Lung (tissue), 12 donors: ENCODE data around the gene PAGR1. TPM values are rescaled to one million over a fixed set of nuclear protein-coding genes. Genes with fewer than 3 reads are reported as not detected.

ENCODE experiments used
- ATAC-seq: fragments of 200-7000 bp; cut with Tn5 transposase; one replicate; pipeline ENCODE4 v1.9.1; 2020; ENCODE audit warnings: moderate number of reproducible peaks; ENCODE audit not compliant: insufficient read depth, low FRiP score
- DNase-seq, 3 donors: peaks; one replicate each; pipeline ENCODE4 v3.0.0-alpha.2; 2013 to 2017
- H3K27ac ChIP-seq, 2 donors: one replicate each; pipeline ENCODE4 v1.5.1; 2013; ENCODE audit warnings: mild to moderate bottlenecking in 2 of 2, moderate library complexity in 2 of 2, control low read depth in 1 of 2, inconsistent platforms in 1 of 2, low read depth in 1 of 2, low read length in 1 of 2
- H3K27me3 ChIP-seq, 3 donors: one replicate each; pipeline ENCODE4 v1.5.1; 2013; ENCODE audit warnings: low read length in 2 of 3; ENCODE audit not compliant: control insufficient read depth in 3 of 3, insufficient read depth in 3 of 3
- H3K36me3 ChIP-seq, 4 donors: one replicate each; pipeline ENCODE4 v1.5.1; 2013; ENCODE audit warnings: low read length in 4 of 4, mild to moderate bottlenecking in 1 of 4, moderate library complexity in 1 of 4; ENCODE audit not compliant: control insufficient read depth in 4 of 4, insufficient read depth in 4 of 4
- H3K4me1 ChIP-seq, 5 donors: one replicate each; pipeline ENCODE4 v1.5.1; 2013; ENCODE audit warnings: low read length in 5 of 5, mild to moderate bottlenecking in 2 of 5, moderate library complexity in 1 of 5; ENCODE audit not compliant: control insufficient read depth in 5 of 5, insufficient read depth in 5 of 5
- H3K4me3 ChIP-seq: one replicate; pipeline ENCODE4 v1.5.1; 2013; ENCODE audit warnings: mild to moderate bottlenecking, control low read depth, moderate library complexity
- H3K9ac ChIP-seq, 2 donors: one replicate each; pipeline ENCODE4 v1.5.1; 2013; ENCODE audit warnings: low read length in 2 of 2, control low read depth in 1 of 2; ENCODE audit not compliant: insufficient read depth in 1 of 2
- H3K9me3 ChIP-seq, 4 donors: one replicate each; pipeline ENCODE4 v1.5.1; 2013; ENCODE audit warnings: low read length in 3 of 4, mild to moderate bottlenecking in 1 of 4, moderate library complexity in 1 of 4; ENCODE audit not compliant: control insufficient read depth in 4 of 4, insufficient read depth in 3 of 4
- CTCF ChIP-seq: IDR thresholded peaks from 2 replicates; pipeline ENCODE4 v1.5.1; 2012; ENCODE audit warnings: mild to moderate bottlenecking; ENCODE audit errors: control extremely low read depth, extremely low read depth
- whole genome bisulfite sequencing, 2 donors: extraction: QIAGEN DNeasy Blood & Tissue Kit; methylation state at CpG; one replicate each; pipeline ENCODE4 v1.1.7; 2013; 5-methylcytosine and 5-hydroxymethylcytosine counted together
- polyA plus RNA-seq, 2 donors: library from polyadenylated mRNA; stranded (reverse); fragments of 200-250 nt; gene quantifications; one replicate each; pipeline ENCODE4 v1.2.1, GENCODE V29; 2013
- total RNA-seq, 2 donors: library from RNA; depleted of rRNA in 1 of 2; stranded (reverse); fragments of >200 nt in 1 of 2; gene quantifications; one replicate each; pipeline ENCODE4 v1.2.1, GENCODE V29; 2014 to 2021
- donor health status: control.
- donor health status: control.
- donor health status: Bipolar disorder and iron deficiency.
- donor health status: healthy.
- donor health status: DM: yes; HTN: yes; CAD: no.

Gene PAGR1
- total and polyA plus RNA-seq, 4 donors: 18.4 to 43.2 (median 26.5) TPM

DNA sequence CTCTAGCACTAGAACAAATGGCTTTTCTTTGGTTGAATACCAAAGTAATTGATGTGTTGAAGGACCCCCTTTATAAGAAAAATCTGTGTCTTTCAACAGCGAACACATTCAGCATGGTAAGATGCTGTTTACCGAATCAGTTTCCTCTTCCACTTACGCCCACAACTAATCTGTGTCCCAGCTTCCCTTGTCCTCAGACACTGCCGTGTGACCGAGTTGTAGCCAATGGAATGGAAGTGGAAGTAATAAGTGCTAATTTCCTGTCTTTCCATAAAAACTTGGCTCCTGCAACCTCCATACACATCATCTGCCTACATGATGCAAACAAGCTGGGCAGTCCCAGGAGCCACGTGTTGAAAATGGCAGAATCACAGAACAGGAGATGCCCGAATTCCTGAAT is 36.7 kb downstream of the PAGR1 start:
- H3K27ac ChIP-seq: peak overlapping the region in 1 of 2 donors; percentile 34
- TF ChIP-seq CTCF: no peak
- DNase-seq: peak; percentile 59 to 82 (median 76)
- H3K9me3 ChIP-seq: no peaks in the 10 kb centered on the region
- no peak overlapping the region for H3K4me3 ChIP-seq
- no peak overlapping the region for H3K9ac ChIP-seq
- peaks cover 0 to 7% (median 0%) of the 10 kb centered on the region in 4 donors for H3K36me3 ChIP-seq
- ATAC-seq: no peak
- H3K27me3 ChIP-seq: no peaks in the 10 kb centered on the region
- 46 to 54% methylated on average over 7 of the region's 7 CpGs for WGBS, 2 donors
- H3K4me1 ChIP-seq: peaks cover 0 to 3% (median 0%) of the 10 kb centered on the region in 5 donors

- no peak overlapping the region for H3K9ac ChIP-seq
- 87 to 91% methylated on average over 5 of the region's 5 CpGs for WGBS, 2 donors
- no peaks in the 10 kb centered on the region for H3K27me3 ChIP-seq
- H3K4me1 ChIP-seq: peaks cover 0 to 3% (median 0%) of the 10 kb centered on the region in 5 donors
- H3K27ac ChIP-seq: no peak overlapping the region
- DNase-seq (no peak), ATAC-seq (no peak)
- no peak for TF ChIP-seq CTCF
- peaks cover 0 to 10% (median 4%) of the 10 kb centered on the region in 4 donors for H3K36me3 ChIP-seq
- no peaks in the 10 kb centered on the region for H3K9me3 ChIP-seq
- no peak overlapping the region for H3K4me3 ChIP-seq
Measured at GRCh38 chr16:29854520-29855100, 38.7 kb downstream of the PAGR1 start.

DNA sequence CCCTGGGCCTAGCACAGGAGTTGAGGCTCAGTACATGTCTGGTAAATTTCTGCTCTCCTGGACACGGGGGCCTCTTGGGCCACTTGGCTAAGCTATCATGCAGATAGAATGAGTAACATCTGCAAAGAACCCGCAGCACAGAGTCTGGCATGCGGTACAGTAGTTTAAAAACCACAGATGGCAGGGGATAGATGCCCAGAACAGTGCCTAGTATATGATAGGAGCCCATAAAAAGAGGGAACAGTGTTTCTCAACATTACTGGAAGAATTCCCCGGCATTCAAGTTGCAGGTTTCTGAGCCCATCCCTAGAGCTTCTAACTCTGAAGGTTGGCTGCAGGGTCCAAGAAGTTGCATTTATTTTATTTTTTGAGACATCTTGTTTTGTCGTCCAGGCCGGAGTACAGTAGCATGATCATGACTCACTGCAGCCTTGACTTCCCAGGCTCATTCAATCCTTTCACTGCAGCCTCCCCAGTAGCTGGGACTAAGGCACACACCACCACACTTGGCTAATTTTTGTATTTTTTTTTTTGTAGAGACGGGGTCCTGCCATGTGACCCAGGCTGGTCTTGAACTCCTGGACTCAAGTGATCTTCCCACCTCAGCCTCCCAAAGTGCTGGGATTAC is 41.3 kb downstream of the PAGR1 start:
- Histone ChIP-seq H3K4me1 (peaks cover 0 to 8% (median 2%) of the 10 kb centered on the region in 5 donors), H3K27ac (no peak overlapping the region), H3K9ac (no peak overlapping the region), H3K4me3 (no peak overlapping the region), H3K36me3 (peaks cover 0 to 20% (median 14%) of the 10 kb centered on the region in 4 donors), H3K9me3 (no peaks in the 10 kb centered on the region), H3K27me3 (no peaks in the 10 kb centered on the region)
- no peak for ATAC-seq
- WGBS, 2 donors: 85 to 92% methylated on average over 7 of the region's 7 CpGs
- DNase-seq: no peak
- no peak for TF ChIP-seq CTCF
